HuH-7 (cell line): ENCODE data around the gene USP37.
A peak's percentile ranks its signal among the peaks of the same experiment; 100 is the strongest.

Experiments
- DNase-seq: peaks from one replicate; pipeline ENCODE4 v3.0.0; 2011; ENCODE audit warnings: low spot score

USP37 gene

DNA sequence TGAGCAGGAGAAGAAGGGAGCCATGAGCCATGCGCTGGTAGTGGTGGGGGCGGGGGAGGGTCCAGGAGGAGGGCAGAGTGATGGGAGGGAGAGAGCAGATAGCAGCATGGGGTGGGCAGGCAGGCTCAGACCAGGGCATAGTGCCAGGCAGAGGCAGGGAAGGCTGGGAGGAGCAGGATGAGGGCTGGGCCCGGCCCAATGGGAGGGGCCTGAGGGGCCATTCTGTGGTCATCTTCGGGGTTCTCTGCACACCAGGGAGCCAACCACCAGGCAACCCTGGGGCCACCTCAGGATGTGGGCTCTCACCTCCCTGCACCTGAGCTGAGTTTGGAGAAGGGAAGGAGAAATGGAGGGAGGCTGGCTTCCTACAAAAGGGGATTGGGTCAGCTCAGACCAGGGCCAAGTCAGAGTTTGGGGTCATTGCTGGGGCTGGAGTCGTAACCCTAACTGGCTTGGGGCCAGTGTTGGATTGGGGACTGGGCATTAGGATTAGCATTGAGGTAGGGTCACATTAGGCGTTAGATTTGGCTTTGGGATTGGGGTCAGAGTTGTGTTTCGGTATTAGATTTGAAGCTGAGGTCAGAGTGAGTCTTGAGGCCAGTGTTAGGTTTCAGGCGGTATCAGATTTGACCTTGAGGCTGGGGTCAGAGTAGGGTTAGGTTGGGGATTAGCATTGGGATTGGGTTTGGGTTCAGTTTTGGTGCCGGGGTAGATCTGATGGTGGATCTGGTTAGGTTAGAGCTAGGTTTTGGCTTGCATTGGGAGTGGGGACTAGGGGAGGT is 138.0 kb downstream of the USP37 start:
- DNase-seq = no peak

DNA sequence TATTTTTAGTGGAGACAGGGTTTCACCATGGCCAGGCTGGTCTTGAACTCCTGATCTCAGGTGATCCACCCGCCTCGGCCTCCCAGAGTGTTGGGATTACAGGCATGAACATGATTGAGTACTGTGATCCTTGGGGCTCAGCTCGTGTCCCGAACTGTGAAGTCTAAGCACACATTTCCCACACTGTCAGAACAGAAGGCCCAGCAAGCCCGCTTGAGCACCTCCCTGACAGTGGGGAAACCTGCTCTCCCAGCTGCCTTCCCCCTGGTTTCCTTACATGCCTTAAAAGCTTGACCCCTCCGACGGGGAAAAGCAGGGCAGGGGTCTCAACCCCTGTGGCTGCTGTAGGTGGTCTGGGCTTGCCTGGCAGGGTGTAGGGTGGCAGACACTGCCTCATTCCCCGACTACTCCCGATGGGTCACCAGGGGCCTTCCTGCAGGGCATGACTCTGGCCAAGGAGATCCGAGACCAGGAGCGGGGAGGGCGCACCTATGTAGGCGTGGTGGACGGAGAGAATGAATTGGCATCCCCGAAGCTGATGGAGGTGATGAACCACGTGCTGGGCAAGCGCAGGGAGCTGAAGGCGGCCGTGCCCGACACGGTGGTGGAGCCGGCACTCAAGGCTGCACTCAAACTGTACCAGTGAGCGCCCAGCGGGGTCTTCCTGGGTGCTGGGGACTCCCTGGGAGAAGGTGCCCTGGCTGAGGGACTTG is 139.1 kb downstream of the USP37 start:
- DNase-seq = no peak

DNA sequence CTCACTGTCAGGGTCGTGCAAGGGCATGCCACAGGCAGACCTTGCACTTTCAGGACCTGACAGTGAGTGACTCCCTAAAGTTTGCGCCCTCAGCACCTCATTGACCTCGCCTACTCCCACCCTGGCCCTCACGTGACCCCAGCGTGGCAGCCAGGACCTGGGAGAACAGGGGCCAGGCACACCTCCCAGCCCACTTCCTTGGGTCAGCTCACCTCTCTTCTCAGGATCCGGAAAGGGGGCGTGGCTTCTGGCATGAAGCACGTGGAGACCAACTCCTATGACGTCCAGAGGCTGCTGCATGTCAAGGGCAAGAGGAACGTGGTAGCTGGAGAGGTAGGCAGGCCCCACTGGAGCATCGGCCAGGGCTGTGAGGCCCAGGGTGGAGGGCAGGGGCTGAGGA is 140.4 kb downstream of the USP37 start:
- DNase-seq = no peak

DNA sequence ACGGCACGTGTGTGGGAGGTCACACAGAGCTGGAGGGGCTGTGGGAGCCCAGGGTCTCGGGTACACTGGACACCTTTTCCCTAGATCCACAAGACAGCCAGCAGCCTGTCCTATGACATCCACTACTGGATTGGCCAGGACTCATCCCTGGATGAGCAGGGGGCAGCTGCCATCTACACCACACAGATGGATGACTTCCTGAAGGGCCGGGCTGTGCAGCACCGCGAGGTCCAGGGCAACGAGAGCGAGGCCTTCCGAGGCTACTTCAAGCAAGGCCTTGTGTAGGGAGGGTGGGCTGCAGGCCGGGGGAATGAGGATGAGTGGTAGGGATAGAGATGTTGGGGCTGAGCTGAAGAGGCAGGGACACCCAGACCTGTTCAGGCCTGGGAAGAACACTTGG is 142.6 kb downstream of the USP37 start:
- no peak for DNase-seq

DNA sequence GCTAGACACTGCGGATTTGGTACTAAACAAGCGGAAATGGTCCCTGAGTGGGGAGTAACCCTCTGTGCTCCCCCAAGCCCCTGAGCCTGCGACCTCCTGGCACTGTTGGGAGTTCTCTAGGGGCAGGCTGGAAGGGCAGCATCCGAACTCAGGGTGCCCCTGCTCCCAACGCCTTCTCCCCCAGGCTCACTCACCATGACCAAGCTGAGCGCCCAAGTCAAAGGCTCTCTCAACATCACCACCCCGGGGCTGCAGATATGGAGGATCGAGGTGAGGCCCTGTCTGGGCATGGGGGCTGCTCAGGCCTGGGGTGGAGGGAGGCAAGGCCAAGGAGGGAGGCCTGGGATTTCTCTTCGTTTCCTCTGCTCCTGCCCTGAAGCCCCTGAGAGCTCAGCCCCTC is 144.6 kb downstream of the USP37 start:
- no peak for DNase-seq

DNA sequence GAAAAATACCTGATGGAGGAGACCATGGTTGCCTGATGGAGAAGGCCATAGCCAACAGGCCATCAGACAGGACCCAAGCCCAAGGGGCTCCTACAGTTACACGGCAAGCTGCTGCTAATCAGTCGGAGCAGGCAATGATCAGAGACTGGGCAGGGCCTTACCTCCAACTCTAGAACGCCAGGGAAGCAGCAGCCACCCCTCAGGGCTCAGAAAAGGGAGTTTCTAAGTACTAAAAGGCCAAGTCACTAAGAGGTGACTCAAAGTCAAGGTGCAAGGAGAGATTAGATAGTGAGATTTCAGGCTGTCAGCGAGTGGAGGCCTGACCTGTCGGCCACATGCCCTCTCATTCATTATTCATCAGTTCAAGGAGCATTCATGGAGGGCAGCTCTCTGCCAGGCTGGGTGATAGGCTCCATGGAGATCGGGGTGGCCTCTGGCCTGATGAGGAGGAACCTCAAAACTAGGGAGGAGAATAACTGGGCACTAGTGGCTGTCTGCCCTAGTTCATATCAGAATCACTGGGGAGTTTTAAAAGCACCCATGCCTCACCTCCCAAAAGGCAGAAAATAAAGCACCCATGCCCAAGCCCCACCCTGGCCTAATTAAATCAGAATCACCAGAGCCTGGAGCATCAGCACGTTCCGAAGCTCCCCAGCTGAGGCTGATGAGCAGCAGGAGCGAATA is 145.6 kb downstream of the USP37 start:
- no peak for DNase-seq

DNA sequence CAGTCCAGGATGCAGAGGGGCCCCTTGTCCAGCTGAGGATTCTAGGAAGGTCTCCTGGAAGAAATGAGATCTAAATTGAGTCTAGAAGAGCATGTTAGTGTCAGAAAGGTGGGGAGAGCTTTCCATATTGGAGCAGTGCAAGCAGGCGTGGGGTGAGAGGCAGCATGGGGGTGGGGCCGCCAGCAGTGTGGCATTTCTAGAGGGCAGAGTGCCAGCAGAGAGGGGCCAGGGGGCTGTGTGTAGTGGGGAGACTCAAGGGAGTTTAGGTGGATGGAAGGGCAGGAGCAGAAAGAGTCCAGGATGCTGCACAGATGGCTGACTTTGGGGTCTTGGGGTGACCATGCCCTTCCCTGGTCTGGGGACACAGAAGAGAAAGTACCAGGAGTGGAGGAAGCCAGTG is 147.1 kb downstream of the USP37 start:
- no peak for DNase-seq

DNA sequence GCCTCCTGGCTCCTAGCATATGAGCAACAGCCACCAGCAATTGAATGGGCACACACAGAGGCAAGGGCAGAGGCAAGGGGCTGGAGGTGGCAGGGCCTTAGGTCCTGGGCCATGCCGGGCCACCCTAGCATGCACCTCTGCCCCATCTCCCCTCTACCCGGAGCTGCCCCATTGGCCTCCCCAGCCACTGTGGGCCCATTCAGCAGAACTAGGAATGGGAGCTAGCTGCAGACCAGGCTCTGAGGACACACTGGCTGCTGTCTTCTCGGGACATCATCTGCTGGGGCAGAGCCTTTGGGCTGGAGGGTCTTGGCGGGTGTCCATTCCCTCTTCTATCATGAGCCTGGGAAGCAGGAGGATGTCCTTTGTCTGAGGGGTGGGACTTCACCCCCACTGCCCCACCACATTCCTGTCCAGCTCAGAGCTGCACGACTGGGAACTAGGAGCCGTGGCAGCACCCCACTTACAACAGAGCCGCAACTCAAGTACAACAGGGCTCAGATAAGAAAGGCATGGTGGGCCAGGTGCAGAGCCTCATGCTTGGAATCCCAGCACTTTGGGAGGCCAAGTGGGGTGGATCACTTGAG is 148.4 kb downstream of the USP37 start:
- no peak for DNase-seq

DNA sequence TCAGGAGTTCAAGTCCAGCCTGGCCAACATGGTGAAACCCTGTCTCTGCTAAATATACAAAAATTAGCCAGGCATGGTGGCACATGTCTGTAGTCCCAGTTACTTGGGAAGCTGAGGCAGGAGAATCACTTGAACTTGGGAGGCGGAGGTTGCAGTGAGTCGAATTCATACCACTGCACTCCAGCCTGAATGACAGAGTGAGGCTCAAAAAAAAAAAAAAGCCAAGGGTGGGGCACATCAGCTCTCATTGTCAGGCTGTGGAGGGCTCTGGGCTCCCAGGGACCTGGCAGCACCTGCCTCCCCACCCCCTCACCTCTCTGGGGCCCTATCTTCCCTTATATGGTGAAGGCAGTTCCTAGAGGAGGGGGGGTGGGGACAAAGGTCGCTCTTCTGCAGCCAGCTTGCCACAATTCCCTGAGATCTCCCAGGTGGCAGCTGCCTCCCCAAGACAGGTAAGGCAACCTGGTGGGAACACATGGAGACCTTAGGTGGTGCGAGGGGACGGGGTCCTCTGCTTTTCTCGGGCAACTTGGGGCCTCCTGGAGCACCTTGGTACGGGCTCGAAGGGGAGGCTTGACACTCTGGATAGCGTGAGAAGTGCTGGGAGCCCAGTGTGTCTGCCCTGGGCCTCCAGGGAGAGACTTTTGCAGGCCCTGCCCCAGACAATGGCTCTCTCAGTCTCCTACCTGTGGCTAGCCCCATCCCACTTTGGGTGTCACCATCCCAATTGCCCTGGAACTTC is 149.3 kb downstream of the USP37 start, which contains the start of gene VIL1:
TSS of gene VIL1 (plus strand) at position 407 of the 742 bp plus-strand sequence. CDS start 4,656 bp downstream, outside the sequence.
- DNase-seq = peak; percentile 69

DNA sequence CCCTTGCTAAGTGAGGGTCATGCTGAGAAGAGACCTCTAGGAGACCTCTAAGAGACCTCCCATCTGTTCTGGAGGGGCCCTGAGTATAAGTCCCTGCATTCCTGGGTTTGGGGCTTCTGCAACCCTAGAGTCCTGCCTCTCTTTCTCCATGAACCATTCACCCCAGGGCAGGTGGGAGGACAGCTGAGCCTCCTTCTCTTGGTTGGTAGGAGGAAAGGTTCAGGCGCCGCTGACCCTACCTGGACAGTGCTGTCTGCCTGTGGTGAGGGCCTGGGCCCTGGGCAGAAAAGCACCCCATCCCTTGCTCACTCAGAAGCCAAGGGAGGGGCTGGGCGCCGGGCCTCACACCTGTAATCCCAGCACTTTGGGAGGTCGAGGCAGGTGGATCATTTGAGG is 149.8 kb downstream of the USP37 start:
- no peak for DNase-seq

DNA sequence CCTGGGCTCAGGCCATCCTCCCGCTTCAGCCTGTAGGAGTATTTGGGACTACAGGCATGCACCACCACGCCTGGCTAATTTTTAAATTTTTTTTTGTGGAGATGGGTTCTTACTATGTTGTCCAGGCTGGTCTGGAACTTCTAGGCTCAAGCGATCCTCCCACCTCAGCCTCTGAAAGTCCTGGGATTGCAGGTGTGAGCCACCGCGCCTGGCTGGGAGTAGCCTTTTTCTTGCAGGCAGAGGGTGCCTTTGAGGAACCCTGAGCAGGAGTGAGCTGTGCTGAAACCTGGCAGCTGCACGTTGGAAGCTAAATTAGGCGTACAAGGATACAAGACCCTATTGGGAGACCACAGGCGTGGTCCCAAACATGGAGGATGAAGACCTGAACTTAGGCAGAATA is 160.4 kb downstream of the USP37 start:
- DNase-seq = no peak

DNA sequence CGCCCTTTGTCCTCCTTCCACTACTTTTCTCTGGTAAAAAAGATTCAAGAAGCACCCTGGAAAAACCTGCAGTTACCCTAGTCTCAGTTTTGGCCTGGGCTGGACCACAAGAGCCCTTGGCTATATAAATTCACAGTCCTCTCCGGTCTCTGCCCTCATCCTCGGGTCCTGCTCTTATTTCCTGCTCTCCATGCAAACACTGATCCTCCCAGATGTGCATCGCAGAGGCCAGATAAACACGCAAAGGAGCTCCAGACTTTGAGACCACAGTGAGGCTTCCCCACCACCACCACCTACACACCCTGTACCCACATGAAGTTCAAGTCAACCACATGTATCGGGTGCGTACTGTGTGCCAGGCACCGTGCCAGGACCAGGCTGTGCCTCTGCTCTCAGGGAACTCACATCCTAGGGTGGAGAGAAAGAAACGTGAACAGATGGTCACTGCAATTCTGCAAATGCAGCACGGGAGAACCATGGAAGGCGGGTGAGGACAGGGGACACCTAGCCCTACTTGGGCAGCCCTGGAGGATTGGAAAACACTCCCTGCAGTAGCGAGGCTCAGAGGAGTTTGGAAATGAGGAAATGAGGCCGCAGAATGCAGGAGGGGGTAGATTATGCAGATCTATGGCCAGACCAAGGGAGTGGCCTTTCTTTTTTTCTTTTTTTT is 161.1 kb downstream of the USP37 start:
- no peak for DNase-seq

DNA sequence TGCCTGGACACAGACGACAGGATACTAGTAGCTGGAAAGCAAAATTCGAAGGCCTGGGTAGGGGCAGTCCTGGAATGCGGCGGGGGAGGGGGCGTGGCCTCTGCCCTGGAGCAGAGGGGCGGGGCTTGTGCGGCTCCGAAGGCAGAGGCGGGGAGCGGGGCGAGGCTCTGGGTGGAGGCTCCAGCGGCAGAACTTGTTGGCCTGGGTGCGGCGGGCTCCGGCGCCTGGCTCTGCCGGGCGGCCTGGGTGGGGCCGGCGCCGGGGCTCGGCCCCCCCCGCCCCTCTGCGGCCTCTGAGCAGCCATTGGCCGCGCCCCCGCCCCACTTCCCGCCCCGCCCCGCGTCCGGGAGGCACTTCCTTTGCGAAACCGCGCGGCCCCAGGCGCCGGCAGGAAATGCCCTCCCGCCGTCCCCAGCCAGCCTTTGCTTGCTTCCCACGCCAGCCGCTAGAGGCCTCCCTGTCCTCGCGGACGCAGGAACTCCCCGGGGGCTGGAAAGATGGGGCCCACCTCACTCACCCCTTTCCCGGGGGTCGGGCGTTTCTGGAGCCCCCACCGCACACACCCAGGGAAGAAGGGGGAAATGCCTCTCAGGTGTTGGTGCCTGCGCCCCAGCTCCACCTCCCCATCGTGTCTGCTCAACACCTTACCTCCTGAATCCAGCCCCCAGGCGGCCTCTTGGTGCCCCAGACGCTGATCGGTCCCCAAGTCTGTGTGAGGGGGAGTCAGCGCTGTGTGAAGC is 161.8 kb downstream of the USP37 start:
- DNase-seq = peak; percentile 92

DNA sequence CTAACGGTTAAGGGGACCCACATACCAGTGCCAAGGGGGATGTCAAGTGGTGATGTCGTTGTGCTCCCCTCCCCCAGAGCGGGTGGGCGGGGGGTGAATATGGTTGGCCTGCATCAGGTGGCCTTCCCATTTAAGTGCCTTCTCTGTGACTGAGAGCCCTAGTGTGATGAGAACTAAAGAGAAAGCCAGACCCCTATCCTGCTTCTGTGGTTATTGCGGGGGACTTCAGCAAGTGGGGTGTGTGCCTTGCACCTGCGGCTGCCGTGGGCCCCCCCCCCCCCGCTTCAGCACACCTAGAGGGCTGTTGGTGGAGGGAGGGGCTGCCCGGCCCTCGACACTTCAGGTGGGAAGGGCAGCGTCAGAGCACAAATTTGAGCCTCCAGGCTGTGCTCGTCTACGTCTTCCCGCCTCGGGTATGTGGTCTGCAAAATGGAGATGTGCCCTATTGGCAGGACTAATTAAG is 162.4 kb downstream of the USP37 start:
- no peak for DNase-seq

DNA sequence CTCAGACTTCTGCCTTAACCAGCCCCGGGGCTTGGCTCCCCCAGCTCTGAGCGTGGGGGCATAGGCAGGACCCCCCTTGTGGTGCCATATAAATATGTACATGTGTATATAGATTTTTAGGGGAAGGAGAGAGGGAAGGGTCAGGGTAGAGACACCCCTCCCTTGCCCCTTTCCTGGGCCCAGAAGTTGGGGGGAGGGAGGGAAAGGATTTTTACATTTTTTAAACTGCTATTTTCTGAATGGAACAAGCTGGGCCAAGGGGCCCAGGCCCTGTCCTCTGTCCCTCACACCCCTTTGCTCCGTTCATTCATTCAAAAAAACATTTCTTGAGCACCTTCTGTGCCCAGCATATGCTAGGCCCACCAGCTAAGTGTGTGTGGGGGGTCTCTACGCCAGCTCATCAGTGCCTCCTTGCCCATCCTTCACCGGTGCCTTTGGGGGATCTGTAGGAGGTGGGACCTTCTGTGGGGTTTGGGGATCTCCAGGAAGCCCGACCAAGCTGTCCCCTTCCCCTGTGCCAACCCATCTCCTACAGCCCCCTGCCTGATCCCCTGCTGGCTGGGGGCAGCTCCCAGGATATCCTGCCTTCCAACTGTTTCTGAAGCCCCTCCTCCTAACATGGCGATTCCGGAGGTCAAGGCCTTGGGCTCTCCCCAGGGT is 162.9 kb downstream of the USP37 start:
- no peak for DNase-seq

DNA sequence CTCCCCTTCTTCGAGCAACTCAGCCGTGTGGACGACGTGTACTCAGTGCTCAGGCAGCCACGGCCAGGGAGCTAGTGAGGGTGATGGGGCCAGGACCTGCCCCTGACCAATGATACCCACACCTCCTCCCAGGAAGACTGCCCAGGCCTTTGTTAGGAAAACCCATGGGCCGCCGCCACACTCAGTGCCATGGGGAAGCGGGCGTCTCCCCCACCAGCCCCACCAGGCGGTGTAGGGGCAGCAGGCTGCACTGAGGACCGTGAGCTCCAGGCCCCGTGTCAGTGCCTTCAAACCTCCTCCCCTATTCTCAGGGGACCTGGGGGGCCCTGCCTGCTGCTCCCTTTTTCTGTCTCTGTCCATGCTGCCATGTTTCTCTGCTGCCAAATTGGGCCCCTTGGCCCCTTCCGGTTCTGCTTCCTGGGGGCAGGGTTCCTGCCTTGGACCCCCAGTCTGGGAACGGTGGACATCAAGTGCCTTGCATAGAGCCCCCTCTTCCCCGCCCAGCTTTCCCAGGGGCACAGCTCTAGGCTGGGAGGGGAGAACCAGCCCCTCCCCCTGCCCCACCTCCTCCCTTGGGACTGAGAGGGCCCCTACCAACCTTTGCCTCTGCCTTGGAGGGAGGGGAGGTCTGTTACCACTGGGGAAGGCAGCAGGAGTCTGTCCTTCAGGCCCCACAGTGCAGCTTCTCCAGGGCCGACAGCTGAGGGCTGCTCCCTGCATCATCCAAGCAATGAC is 163.6 kb downstream of the USP37 start:
- no peak for DNase-seq

DNA sequence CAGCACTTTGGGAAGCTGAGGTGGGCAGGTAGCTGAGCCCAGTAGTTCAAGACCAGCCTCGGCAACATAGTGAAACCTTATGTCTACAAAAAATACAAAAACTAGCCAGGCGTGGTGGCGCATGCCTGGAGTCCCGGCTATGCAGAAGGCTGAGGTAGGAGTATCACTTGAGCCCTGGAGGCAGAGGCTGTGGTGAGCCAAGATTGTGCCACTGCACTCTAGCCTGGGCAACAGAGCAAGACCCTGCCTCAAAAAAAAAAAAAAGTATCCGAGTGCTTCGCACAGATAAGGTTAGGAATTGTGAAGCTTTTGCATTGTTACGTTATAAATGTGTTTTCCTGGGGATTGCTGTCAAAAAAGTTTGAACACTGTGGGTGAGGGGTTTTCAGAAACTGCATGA is 164.3 kb downstream of the USP37 start:
- DNase-seq = no peak

DNA sequence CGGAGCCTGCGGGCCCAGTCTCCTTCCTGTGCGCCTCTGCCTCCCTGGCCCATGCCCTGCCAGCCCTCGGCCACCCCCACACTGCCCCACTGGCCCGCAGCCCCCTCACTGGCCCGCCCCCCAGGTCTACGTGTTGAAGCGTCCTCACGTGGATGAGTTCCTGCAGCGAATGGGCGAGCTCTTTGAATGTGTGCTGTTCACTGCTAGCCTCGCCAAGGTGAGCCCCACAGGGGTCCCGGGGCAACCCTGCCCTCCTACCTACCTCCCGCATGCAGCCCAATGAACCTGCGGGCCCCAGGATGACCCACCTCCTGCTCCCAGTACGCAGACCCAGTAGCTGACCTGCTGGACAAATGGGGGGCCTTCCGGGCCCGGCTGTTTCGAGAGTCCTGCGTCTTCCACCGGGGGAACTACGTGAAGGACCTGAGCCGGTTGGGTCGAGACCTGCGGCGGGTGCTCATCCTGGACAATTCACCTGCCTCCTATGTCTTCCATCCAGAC is 165.2 kb downstream of the USP37 start:
- DNase-seq = no peak

DNA sequence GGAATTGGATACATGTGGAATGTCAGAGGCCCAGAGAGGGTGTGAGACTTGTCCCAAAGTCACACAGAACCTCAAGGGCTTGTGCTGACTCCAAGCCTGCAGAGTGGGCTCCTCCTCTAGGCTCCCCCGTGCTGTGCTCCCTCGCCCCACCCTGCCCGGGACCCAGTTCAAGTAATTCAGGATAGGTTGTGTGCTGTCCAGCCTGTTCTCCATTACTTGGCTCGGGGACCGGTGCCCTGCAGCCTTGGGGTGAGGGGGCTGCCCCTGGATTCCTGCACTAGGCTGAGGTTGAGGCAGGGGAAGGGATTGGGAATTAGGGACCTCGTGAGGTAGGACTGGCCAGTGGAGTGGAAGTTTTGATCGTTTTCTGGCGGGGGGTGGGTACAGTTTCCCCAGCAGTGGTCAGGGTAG is 165.7 kb downstream of the USP37 start:
- DNase-seq = no peak
